ENCODE measurements around the gene VIPR2. TPM values are rescaled to one million over a fixed set of nuclear protein-coding genes. Genes with fewer than 3 reads are reported as not detected.
"Not testable (repeated sequence)": the region's sequence is repeated elsewhere in the genome, so short reads cannot be mapped to it uniquely, and the experiment has no call there.

The VIPR2 gene
- total RNA-seq, 1 donor from 2014 or later, result not detected

- no peaks in the 10 kb centered on the region for H3K4me1 Mint-ChIP-seq (ENCODE audit: low read depth, unreplicated experiment)
- no peak overlapping the region for H3K4me3 Mint-ChIP-seq (ENCODE audit: unreplicated experiment)
- H3K36me3 Mint-ChIP-seq (ENCODE audit: unreplicated experiment), result peaks cover 18% of the 10 kb centered on the region
- no peak for TF ChIP-seq CTCF (IDR thresholded peaks at IDR 0.05; ENCODE audit: partially characterized antibody, unreplicated experiment)
- H3K27me3 Mint-ChIP-seq (ENCODE audit: unreplicated experiment), result peaks cover 7% of the 10 kb centered on the region
- H3K9me3 Mint-ChIP-seq (ENCODE audit: unreplicated experiment), result peaks cover 3% of the 10 kb centered on the region
- H3K27ac Mint-ChIP-seq (ENCODE audit: unreplicated experiment), result no peak overlapping the region
- DNase-seq, result no peak
These were observed 27.7 kb upstream of the VIPR2 start for GRCh38 chr7:159172400-159172799.

GRCh38 chr7:159169391-159169790, 24.7 kb upstream of the VIPR2 start:
- Mint-ChIP-seq H3K4me3 (ENCODE audit: unreplicated experiment) (no peak overlapping the region), H3K4me1 (ENCODE audit: low read depth, unreplicated experiment) (no peaks in the 10 kb centered on the region), H3K27me3 (ENCODE audit: unreplicated experiment) (peaks cover 7% of the 10 kb centered on the region), H3K36me3 (ENCODE audit: unreplicated experiment) (peaks cover 18% of the 10 kb centered on the region), H3K9me3 (ENCODE audit: unreplicated experiment) (peaks cover 3% of the 10 kb centered on the region), H3K27ac (ENCODE audit: unreplicated experiment) (no peak overlapping the region)
- no peak for TF ChIP-seq CTCF (IDR thresholded peaks at IDR 0.05; ENCODE audit: partially characterized antibody, unreplicated experiment)
- DNase-seq, result no peak

GRCh38 chr7:159167139-159167538, 22.5 kb upstream of the VIPR2 start:
- peaks cover 4% of the 10 kb centered on the region for H3K27me3 Mint-ChIP-seq (ENCODE audit: unreplicated experiment)
- H3K27ac Mint-ChIP-seq (ENCODE audit: unreplicated experiment), result no peak overlapping the region
- no peaks in the 10 kb centered on the region for H3K4me1 Mint-ChIP-seq (ENCODE audit: low read depth, unreplicated experiment)
- peaks cover 3% of the 10 kb centered on the region for H3K9me3 Mint-ChIP-seq (ENCODE audit: unreplicated experiment)
- DNase-seq, result no peak
- no peak overlapping the region for H3K4me3 Mint-ChIP-seq (ENCODE audit: unreplicated experiment)
- TF ChIP-seq CTCF (IDR thresholded peaks at IDR 0.05; ENCODE audit: partially characterized antibody, unreplicated experiment), result no peak
- peaks cover 11% of the 10 kb centered on the region for H3K36me3 Mint-ChIP-seq (ENCODE audit: unreplicated experiment)

- no peak overlapping the region for H3K27ac Mint-ChIP-seq (ENCODE audit: unreplicated experiment)
- H3K36me3 Mint-ChIP-seq (ENCODE audit: unreplicated experiment), result peaks cover 11% of the 10 kb centered on the region
- H3K4me1 Mint-ChIP-seq (ENCODE audit: low read depth, unreplicated experiment), result no peaks in the 10 kb centered on the region
- no peak for DNase-seq
- peaks cover 4% of the 10 kb centered on the region for H3K27me3 Mint-ChIP-seq (ENCODE audit: unreplicated experiment)
- H3K9me3 Mint-ChIP-seq (ENCODE audit: unreplicated experiment), result peaks cover 3% of the 10 kb centered on the region
- no peak overlapping the region for H3K4me3 Mint-ChIP-seq (ENCODE audit: unreplicated experiment)
- no peak for TF ChIP-seq CTCF (IDR thresholded peaks at IDR 0.05; ENCODE audit: partially characterized antibody, unreplicated experiment)
These were observed 21.9 kb upstream of the VIPR2 start for GRCh38 chr7:159166530-159166929.

GRCh38 chr7:159165352-159165751, 20.7 kb upstream of the VIPR2 start:
- no peak for DNase-seq
- H3K27me3 Mint-ChIP-seq (ENCODE audit: unreplicated experiment), result peaks cover under 1% of the 10 kb centered on the region
- no peak overlapping the region for H3K27ac Mint-ChIP-seq (ENCODE audit: unreplicated experiment)
- no peak for TF ChIP-seq CTCF (IDR thresholded peaks at IDR 0.05; ENCODE audit: partially characterized antibody, unreplicated experiment)
- no peaks in the 10 kb centered on the region for H3K4me1 Mint-ChIP-seq (ENCODE audit: low read depth, unreplicated experiment)
- no peak overlapping the region for H3K4me3 Mint-ChIP-seq (ENCODE audit: unreplicated experiment)
- H3K9me3 Mint-ChIP-seq (ENCODE audit: unreplicated experiment), result peaks cover under 1% of the 10 kb centered on the region
- peaks cover 8% of the 10 kb centered on the region for H3K36me3 Mint-ChIP-seq (ENCODE audit: unreplicated experiment)

- DNase-seq; H3K27me3 Mint-ChIP-seq (ENCODE audit: unreplicated experiment); H3K4me3 Mint-ChIP-seq (ENCODE audit: unreplicated experiment); H3K4me1 Mint-ChIP-seq (ENCODE audit: low read depth, unreplicated experiment); H3K36me3 Mint-ChIP-seq (ENCODE audit: unreplicated experiment); H3K27ac Mint-ChIP-seq (ENCODE audit: unreplicated experiment); H3K9me3 Mint-ChIP-seq (ENCODE audit: unreplicated experiment): not testable (repeated sequence)
These were observed 19.1 kb upstream of the VIPR2 start for GRCh38 chr7:159163703-159164301.

- not testable (repeated sequence) for H3K27ac Mint-ChIP-seq (ENCODE audit: unreplicated experiment); DNase-seq; H3K36me3 Mint-ChIP-seq (ENCODE audit: unreplicated experiment); H3K9me3 Mint-ChIP-seq (ENCODE audit: unreplicated experiment); H3K27me3 Mint-ChIP-seq (ENCODE audit: unreplicated experiment); H3K4me1 Mint-ChIP-seq (ENCODE audit: low read depth, unreplicated experiment); H3K4me3 Mint-ChIP-seq (ENCODE audit: unreplicated experiment)
These were observed 17.5 kb upstream of the VIPR2 start for GRCh38 chr7:159162050-159162626.
